DMS53 (cell line): Measurements from ENCODE around the gene SEC24D.

Experiments
- DNase-seq: peaks from one replicate; lab custom pipeline; 2025; lab: John Stamatoyannopoulos, UW

The SEC24D gene

GRCh38 chr4:118751629-118752323 is 84.2 kb downstream of the SEC24D start:
- DNase-seq, result no peak

GRCh38 chr4:118749347-118749988 is 86.5 kb downstream of the SEC24D start:
- DNase-seq, result no peak

GRCh38 chr4:118746251-118746919 is 89.5 kb downstream of the SEC24D start:
- DNase-seq, result no peak

- no peak for DNase-seq
These were observed 90.6 kb downstream of the SEC24D start for GRCh38 chr4:118745357-118745756.

GRCh38 chr4:118743867-118744266 is 92.1 kb downstream of the SEC24D start:
- no peak for DNase-seq

GRCh38 chr4:118742050-118742449 is 93.9 kb downstream of the SEC24D start:
- DNase-seq, result no peak

GRCh38 chr4:118741301-118741855 is 94.5 kb downstream of the SEC24D start:
- no peak for DNase-seq

GRCh38 chr4:118740869-118741268 is 95.1 kb downstream of the SEC24D start:
- DNase-seq, result peak; percentile 26

- no peak for DNase-seq
These were observed 96.8 kb downstream of the SEC24D start for GRCh38 chr4:118739022-118739713.

GRCh38 chr4:118738090-118738489 is 97.8 kb downstream of the SEC24D start:
- no peak for DNase-seq

GRCh38 chr4:118736900-118737299 is 99.0 kb downstream of the SEC24D start:
- no peak for DNase-seq

- no peak for DNase-seq
These were observed 101.3 kb downstream of the SEC24D start for GRCh38 chr4:118734491-118735205.

- DNase-seq, result no peak
These were observed 103.2 kb downstream of the SEC24D start for GRCh38 chr4:118732591-118733330.

GRCh38 chr4:118730683-118731082 is 105.2 kb downstream of the SEC24D start:
- no peak for DNase-seq

- DNase-seq, result no peak
These were observed 106.3 kb downstream of the SEC24D start for GRCh38 chr4:118729287-118730286.

- no peak for DNase-seq
These were observed 108.6 kb downstream of the SEC24D start for GRCh38 chr4:118727360-118727759.

GRCh38 chr4:118723369-118723768 is 112.6 kb downstream of the SEC24D start:
- DNase-seq, result no peak

- DNase-seq, result no peak
These were observed 114.2 kb downstream of the SEC24D start for GRCh38 chr4:118721752-118722151.

- no peak for DNase-seq
These were observed 117.3 kb downstream of the SEC24D start for GRCh38 chr4:118718511-118719170.
